Measurements from ENCODE around the gene SUN5. TPM values are rescaled to one million over a fixed set of nuclear protein-coding genes. Genes with fewer than 3 reads are reported as not detected.

Gene SUN5
- total RNA-seq, 3 donors from 2014 or later, result not detected

DNA sequence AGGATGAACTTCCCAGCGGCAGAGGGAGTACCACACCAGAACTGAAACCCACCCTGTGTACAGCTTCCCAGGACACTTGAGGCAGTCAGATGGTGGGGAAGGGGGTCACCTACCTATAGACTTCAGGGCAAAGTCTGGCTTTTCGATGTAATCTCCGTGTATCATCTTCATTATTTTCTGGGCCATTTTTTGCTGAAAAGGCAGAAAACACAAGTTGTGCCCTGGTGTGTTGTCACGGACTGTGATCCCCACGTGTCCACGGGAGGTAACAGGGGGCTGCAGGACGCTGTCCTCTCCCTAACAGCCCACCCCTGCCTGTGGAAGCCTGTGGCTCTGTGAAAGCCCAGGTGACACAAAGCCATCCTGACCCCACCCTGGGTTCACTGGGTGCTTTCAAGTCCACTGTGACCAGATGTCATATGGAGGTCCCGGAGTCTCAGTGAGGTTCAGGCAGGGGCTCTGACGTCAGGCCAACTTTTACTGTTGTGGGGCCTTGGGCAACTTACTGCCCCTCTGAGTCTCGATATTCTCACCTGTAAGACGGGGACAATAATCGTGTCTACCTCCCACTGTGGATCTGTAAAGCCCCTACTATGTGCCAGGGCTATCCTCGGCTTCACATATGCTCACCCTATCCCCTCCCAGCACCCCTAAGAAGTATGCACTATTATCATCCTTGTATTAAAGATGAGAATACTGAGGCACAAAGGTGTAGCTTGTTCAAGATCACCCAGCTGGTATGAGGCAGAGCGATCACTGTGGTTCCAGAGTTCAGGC lies 14.5 kb downstream of the SUN5 start:
- DNase-seq (ENCODE audit: low spot score in 2 of 2), result no peak
- intact Hi-C loops (cut with DNase I; ENCODE audit: low total_unique reads), result loop anchor here (10.0 kb wide), 1 partner anchor 1135 kb away; no protein-coding TSS in a partner anchor
- Histone ChIP-seq H3K27me3 (peaks cover 0 to 4% of the 10 kb centered on the region in 2 donors), H3K9me3 (peaks cover 0 to under 1% of the 10 kb centered on the region in 2 donors), H3K36me3 (no peaks in the 10 kb centered on the region), H3K4me1 (no peaks in the 10 kb centered on the region), H3K4me3 (no peak overlapping the region), H3K27ac (no peak overlapping the region)
- TF ChIP-seq POLR2A (IDR thresholded peaks at IDR 0.05) (no peak), POLR2AphosphoS5 (IDR thresholded peaks at IDR 0.05) (no peak)
- TF ChIP-seq, protein P1, sequence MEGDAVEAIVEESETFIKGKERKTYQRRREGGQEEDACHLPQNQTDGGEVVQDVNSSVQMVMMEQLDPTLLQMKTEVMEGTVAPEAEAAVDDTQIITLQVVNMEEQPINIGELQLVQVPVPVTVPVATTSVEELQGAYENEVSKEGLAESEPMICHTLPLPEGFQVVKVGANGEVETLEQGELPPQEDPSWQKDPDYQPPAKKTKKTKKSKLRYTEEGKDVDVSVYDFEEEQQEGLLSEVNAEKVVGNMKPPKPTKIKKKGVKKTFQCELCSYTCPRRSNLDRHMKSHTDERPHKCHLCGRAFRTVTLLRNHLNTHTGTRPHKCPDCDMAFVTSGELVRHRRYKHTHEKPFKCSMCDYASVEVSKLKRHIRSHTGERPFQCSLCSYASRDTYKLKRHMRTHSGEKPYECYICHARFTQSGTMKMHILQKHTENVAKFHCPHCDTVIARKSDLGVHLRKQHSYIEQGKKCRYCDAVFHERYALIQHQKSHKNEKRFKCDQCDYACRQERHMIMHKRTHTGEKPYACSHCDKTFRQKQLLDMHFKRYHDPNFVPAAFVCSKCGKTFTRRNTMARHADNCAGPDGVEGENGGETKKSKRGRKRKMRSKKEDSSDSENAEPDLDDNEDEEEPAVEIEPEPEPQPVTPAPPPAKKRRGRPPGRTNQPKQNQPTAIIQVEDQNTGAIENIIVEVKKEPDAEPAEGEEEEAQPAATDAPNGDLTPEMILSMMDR (IDR thresholded peaks at IDR 0.05), result no peak

DNA sequence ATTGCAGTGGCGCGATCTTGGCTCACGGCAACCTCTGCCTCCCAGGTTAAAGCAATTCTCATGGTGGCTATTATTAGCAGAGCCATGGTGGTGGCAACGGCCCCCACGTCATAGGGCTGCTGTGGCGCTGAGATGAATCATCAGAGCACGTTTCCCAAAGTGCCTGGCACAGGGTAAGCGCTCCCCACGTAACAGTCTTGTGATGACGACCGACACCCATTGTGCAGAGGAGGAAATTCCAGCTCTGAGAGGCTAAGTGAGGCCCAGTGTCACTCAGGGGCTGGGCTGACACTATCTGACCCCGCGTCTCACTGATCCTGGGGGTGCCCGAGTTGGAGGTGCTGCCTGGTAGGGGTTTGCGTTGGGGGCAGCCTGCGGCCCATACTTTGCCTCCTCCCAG lies 16.2 kb downstream of the SUN5 start:
- no peak for DNase-seq (ENCODE audit: low spot score in 2 of 2)
- H3K27ac ChIP-seq, result no peak overlapping the region
- no peaks in the 10 kb centered on the region for H3K36me3 ChIP-seq
- no peaks in the 10 kb centered on the region for H3K9me3 ChIP-seq
- H3K4me1 ChIP-seq, result no peaks in the 10 kb centered on the region
- no peak overlapping the region for H3K4me3 ChIP-seq
- H3K27me3 ChIP-seq, result peaks cover 0 to 4% of the 10 kb centered on the region in 2 donors
- intact Hi-C loops (cut with DNase I; ENCODE audit: low total_unique reads), result no loop called here
- TF ChIP-seq POLR2A (IDR thresholded peaks at IDR 0.05) (no peak), POLR2AphosphoS5 (IDR thresholded peaks at IDR 0.05) (no peak)
- TF ChIP-seq, protein P1 (IDR thresholded peaks at IDR 0.05), result no peak

DNA sequence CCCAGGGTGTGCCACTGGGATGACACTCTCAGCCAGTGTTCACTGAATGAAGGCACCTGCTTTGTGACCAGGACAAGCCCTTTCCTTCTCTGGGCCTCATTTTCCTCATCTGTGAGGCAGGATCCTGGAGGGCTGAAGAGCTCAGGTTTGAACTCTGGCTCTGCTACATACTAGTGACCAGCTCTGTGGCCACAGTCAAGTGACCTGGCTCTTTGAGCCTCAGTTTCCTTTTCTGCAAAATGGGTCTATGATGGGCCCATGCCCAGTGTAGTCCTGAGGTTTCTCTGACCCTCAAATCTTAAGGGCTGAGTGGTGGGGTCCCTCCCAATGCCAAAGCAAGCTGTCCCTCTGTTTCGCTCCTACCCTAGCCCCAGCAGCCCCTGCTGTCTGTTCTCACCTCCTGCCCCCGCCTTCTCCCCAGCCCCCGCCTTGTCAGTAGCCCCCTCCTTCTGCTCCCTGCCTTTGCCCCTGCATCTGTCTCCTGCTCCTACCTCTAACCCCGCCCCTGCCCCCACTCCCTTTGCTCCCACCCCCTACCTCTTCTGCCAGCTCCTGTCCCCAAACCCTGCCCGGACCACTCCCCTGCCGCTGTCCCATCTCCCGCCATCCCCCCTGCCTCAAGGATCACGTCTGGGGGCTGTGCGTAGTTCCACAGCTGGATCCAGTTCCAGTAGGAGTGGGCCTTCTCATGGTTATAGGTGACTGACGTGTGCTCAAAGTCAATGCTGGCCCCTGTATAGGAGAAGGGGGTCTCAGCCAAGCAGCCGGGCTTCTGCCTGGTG lies 17.0 kb downstream of the SUN5 start:
- intact Hi-C loops (cut with DNase I; ENCODE audit: low total_unique reads), result no loop called here
- TF ChIP-seq, protein P1 (IDR thresholded peaks at IDR 0.05), result no peak
- TF ChIP-seq POLR2AphosphoS5 (IDR thresholded peaks at IDR 0.05) (no peak), POLR2A (IDR thresholded peaks at IDR 0.05) (no peak)
- H3K4me3 ChIP-seq, result no peak overlapping the region
- no peaks in the 10 kb centered on the region for H3K36me3 ChIP-seq
- no peak for DNase-seq (ENCODE audit: low spot score in 2 of 2)
- no peak overlapping the region for H3K27ac ChIP-seq
- no peaks in the 10 kb centered on the region for H3K9me3 ChIP-seq
- H3K27me3 ChIP-seq, result peaks cover 0 to 4% of the 10 kb centered on the region in 2 donors
- no peaks in the 10 kb centered on the region for H3K4me1 ChIP-seq

DNA sequence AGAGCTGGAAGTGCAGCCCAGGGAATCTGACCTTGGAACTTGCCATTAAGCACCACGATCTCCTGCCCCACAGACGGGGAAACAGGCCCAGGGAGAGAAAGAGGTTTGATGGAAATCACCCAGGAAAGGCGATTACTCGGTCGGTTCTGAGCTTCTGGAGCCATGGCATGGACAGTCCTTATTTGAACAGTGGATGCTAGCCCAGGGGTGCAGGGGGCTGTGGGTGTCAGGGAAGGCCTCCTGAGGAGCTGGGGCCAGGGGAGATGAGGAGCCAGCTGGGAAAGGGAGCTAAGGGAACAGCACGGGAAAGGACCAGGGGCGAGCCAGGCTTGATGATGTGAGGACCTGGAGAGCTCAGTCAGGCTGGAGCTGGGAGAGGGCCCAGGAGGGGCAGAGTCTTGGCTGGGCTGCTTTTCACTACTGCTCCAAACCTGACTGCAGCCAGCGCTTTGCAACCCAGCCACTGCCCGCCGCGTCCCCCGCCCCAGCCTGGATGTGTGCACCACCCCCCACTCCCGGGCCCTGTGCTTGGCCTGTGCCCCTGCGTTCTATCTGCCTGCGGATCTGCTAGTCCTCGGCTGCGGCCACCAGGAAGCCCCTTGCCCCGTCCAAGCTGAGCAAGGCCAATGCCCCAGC lies 17.8 kb downstream of the SUN5 start:
- no peak for TF ChIP-seq POLR2AphosphoS5 (IDR thresholded peaks at IDR 0.05)
- Histone ChIP-seq H3K27ac (no peak overlapping the region), H3K27me3 (peaks cover 0 to 4% of the 10 kb centered on the region in 2 donors), H3K4me3 (no peak overlapping the region), H3K4me1 (no peaks in the 10 kb centered on the region), H3K36me3 (no peaks in the 10 kb centered on the region), H3K9me3 (no peaks in the 10 kb centered on the region)
- no peak for DNase-seq (ENCODE audit: low spot score in 2 of 2)
- intact Hi-C loops (cut with DNase I; ENCODE audit: low total_unique reads), result no loop called here

DNA sequence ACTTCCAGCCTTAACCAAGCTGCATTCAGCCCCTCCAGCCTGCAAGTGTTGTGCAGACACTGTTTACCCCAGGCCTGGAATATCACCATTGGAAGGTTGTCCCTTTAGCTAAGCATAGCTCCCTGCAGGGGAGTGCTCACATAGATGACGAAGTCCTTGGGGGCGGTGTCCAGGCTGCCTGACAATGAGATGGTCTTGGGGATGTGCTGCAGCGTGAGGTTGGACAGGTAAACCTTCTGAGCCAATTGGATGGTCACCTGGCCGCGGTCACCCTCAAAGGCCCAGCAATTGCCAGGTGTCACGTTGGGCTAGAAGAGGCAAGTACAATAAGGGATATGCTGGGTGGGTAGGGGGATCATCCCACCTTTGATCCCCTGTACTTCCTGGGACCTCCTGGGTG lies 18.6 kb downstream of the SUN5 start:
- intact Hi-C loops (cut with DNase I; ENCODE audit: low total_unique reads), result no loop called here
- H3K27ac ChIP-seq, result no peak overlapping the region

More for the DNA sequence above, 18.6 kb downstream of the SUN5 start:
- TF ChIP-seq, protein P1 (IDR thresholded peaks at IDR 0.05), result no peak
- TF ChIP-seq POLR2AphosphoS5 (IDR thresholded peaks at IDR 0.05), result no peak
- TF ChIP-seq POLR2A (IDR thresholded peaks at IDR 0.05), result no peak
- Histone ChIP-seq H3K9me3 (no peaks in the 10 kb centered on the region), H3K4me1 (no peaks in the 10 kb centered on the region), H3K36me3 (no peaks in the 10 kb centered on the region), H3K4me3 (no peak overlapping the region), H3K27me3 (peaks cover 0 to 4% of the 10 kb centered on the region in 2 donors)
- DNase-seq (ENCODE audit: low spot score in 2 of 2), result no peak

Measured in breast epithelium (tissue), 4 donors.